Kidney (tissue), 14 donors: ENCODE data around the gene SLC39A1. TPM values are rescaled to one million over a fixed set of nuclear protein-coding genes. Genes with fewer than 3 reads are reported as not detected.

Experiments
- DNase-seq, 5 donors: peaks; one replicate each; pipeline ENCODE4 v3.0.0-alpha.2; 2013 to 2020
- FAIRE-seq: peaks from 2 replicates; lab custom pipeline; 2012; peaks lifted over from hg19 to GRCh38; lab: Jason Lieb, UNC
- H3K27ac ChIP-seq, 2 donors: one replicate each; pipeline ENCODE4 v1.7.0; 2013; ENCODE audit warnings: low read depth in 2 of 2, low read length in 2 of 2, inconsistent platforms in 1 of 2
- H3K27me3 ChIP-seq: one replicate; pipeline ENCODE4 v1.7.1; 2013; ENCODE audit warnings: low read length, inconsistent platforms; ENCODE audit not compliant: control insufficient read depth, insufficient read depth
- H3K36me3 ChIP-seq, 3 donors: one replicate each; pipeline versions ENCODE4 v1.7.0 to v1.7.1; 2013; ENCODE audit warnings: low read length in 3 of 3, control low read depth in 1 of 3, inconsistent platforms in 1 of 3; ENCODE audit not compliant: insufficient read depth in 3 of 3, control insufficient read depth in 2 of 3
- H3K4me1 ChIP-seq, 3 donors: one replicate each; pipeline versions ENCODE4 v1.7.0 to v1.7.1; 2013; ENCODE audit warnings: low read length in 3 of 3, inconsistent platforms in 1 of 3, low read depth in 1 of 3; ENCODE audit not compliant: control insufficient read depth in 2 of 3, insufficient read depth in 2 of 3
- H3K4me3 ChIP-seq, 3 donors: one replicate each; pipeline versions ENCODE4 v1.7.0 to v1.8.1; 2013; ENCODE audit warnings: low read length in 3 of 3, control low read depth in 1 of 3, inconsistent platforms in 1 of 3
- H3K9ac ChIP-seq, 3 donors: one replicate each; pipeline versions ENCODE4 v1.7.0 to v1.7.1; 2013; ENCODE audit warnings: low read length in 3 of 3, control low read depth in 1 of 3, inconsistent platforms in 1 of 3
- H3K9me3 ChIP-seq, 3 donors: one replicate each; pipeline versions ENCODE4 v1.7.0 to v1.7.1; 2013; ENCODE audit warnings: low read length in 3 of 3, control low read depth in 1 of 3, inconsistent platforms in 1 of 3; ENCODE audit not compliant: control insufficient read depth in 2 of 3, insufficient read depth in 1 of 3
- intact Hi-C: fragments of 100-400 bp; cut with DNase I; formaldehyde crosslinking; loops from one replicate; pipeline ENCODE4 v1.11.1; 2022
- polyA plus RNA-seq: library from polyadenylated mRNA; stranded (reverse); fragments of 350-450 nt; fragmentation: Illumina TruSeq; extraction: RNeasy Lipid Tissue Mini Kit (QIAGEN cat#74804); gene quantifications from one replicate; pipeline ENCODE4 v1.2.3, GENCODE V29; 2014; ENCODE audit warnings: low read depth, low replicate concordance; ENCODE audit not compliant: insufficient read depth
- total RNA-seq: library from RNA; stranded (reverse); fragmentation: NEBNext Ultra II Directional; extraction: Animal tissue kit (Norgen Biotek cat#: 25700); gene quantifications from one replicate; pipeline ENCODE4 v1.2.1, GENCODE V29; 2021
- TF ChIP-seq, protein P1 (sequence below): IDR thresholded peaks from 3 replicates; pipeline ENCODE4 v1.5.1; 2012; ENCODE audit warnings: mild to moderate bottlenecking, moderate library complexity, borderline replicate concordance; ENCODE audit not compliant: insufficient read depth; ENCODE audit errors: extremely low read depth
- donor health status: control.
- donor health status: control.
- donor health status: control.
- donor health status: control.
- donor health status: control.
- donor health status: DM: yes; HTN: yes; CAD: no.
- donor health status: Normal renal cell carcinoma (clear cell type).

The SLC39A1 gene
- total and polyA plus RNA-seq, 2 donors from 2014 or later, result 106 to 125 TPM

GRCh38 chr1:153939476-153939875 is 23.9 kb downstream of the SLC39A1 start:
- no peaks in the 10 kb centered on the region for H3K27me3 ChIP-seq
- no peak overlapping the region for H3K9ac ChIP-seq
- no peak overlapping the region for H3K4me3 ChIP-seq
- H3K4me1 ChIP-seq, result peaks cover 0 to 3% (median 3%) of the 10 kb centered on the region in 3 donors
- no peaks in the 10 kb centered on the region for H3K9me3 ChIP-seq
- FAIRE-seq (no peak), DNase-seq (peak in 1 of 5 donors; percentile 24)
- peaks cover 6 to 45% (median 27%) of the 10 kb centered on the region in 3 donors for H3K36me3 ChIP-seq
- intact Hi-C loops, result no loop called here
- no peak overlapping the region for H3K27ac ChIP-seq
- TF ChIP-seq, protein P1, sequence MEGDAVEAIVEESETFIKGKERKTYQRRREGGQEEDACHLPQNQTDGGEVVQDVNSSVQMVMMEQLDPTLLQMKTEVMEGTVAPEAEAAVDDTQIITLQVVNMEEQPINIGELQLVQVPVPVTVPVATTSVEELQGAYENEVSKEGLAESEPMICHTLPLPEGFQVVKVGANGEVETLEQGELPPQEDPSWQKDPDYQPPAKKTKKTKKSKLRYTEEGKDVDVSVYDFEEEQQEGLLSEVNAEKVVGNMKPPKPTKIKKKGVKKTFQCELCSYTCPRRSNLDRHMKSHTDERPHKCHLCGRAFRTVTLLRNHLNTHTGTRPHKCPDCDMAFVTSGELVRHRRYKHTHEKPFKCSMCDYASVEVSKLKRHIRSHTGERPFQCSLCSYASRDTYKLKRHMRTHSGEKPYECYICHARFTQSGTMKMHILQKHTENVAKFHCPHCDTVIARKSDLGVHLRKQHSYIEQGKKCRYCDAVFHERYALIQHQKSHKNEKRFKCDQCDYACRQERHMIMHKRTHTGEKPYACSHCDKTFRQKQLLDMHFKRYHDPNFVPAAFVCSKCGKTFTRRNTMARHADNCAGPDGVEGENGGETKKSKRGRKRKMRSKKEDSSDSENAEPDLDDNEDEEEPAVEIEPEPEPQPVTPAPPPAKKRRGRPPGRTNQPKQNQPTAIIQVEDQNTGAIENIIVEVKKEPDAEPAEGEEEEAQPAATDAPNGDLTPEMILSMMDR, result no peak

DNA sequence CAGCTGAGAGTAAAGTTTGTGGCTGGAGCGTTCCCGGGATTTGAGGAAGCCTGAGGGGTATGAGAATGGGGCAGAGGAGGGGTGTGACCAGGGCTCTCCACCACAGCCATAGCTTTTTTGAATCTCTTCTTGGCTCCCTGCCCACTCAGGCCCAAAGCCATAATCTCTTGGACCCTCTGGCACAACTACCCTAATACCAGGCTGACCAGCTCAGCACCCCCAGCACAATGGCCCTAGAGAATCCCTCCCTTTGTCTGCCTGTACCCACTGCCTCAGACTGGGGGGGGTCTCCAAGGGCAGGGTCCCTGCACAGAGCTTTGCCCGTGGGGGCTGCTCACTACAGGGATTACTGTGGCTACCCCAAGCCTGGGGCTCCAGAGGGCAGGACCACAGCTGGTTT is 24.3 kb downstream of the SLC39A1 start:
- Histone ChIP-seq H3K4me3 (no peak overlapping the region), H3K9me3 (no peaks in the 10 kb centered on the region), H3K4me1 (peaks cover 0 to 3% (median 3%) of the 10 kb centered on the region in 3 donors), H3K27me3 (no peaks in the 10 kb centered on the region), H3K27ac (no peak overlapping the region), H3K36me3 (peaks cover 6 to 47% (median 27%) of the 10 kb centered on the region in 3 donors), H3K9ac (no peak overlapping the region)
- intact Hi-C loops, result no loop called here
- FAIRE-seq (no peak), DNase-seq (peak in 1 of 5 donors; percentile 24)
- TF ChIP-seq, protein P1, result no peak

GRCh38 chr1:153937331-153937730 is 26.0 kb downstream of the SLC39A1 start:
- Histone ChIP-seq H3K27me3 (no peaks in the 10 kb centered on the region), H3K9me3 (no peaks in the 10 kb centered on the region), H3K9ac (no peak overlapping the region), H3K4me1 (no peaks in the 10 kb centered on the region), H3K4me3 (no peak overlapping the region), H3K36me3 (peaks cover 5 to 53% (median 31%) of the 10 kb centered on the region in 3 donors), H3K27ac (no peak overlapping the region)
- FAIRE-seq, result no peak
- peak in 1 of 5 donors; percentile 57 for DNase-seq
- intact Hi-C loops, result no loop called here
- TF ChIP-seq, protein P1, result no peak
